ENCODE data around the gene CCL18. TPM values are rescaled to one million over a fixed set of nuclear protein-coding genes. Genes with fewer than 3 reads are reported as not detected.

The CCL18 gene
- total RNA-seq, 1 experiment from 2014 or later = not detected

DNA sequence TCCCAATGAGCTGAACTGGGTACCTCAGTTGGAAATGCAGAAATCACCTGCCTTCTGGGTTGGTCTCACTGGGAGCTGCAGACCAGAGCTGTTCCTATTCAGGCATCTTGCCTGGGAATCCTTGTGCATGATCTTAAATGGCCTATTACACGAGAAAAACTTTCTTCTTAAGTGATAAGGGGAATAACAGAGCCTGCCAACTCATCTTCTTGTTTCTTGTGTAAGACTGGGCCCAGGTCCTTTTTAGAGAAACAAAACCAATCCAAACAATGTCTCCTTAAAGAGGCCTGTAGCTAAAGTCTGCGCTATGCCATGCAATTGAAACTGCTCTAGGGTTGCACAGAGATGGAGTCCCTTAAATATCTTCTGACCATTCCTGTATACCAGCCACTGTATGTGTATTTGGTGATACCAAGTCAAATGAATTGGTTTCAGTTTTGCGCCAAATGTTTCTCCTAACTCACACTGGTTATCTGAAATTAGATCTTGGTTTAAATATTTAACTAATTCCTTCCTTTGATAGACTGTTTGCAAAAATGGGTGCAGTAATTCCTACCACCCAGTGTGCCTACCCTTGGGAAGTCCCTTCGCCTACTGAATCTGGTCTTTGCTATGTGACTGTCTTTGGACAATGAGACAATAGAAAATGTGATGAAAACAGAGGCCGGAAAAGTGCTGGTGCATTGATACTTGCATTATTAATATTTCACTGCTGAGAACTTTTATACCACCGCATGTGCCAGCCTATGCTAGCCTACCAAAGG is 39.8 kb upstream of the CCL18 start:
- no CpG with 5 or more reads among the region's 6 CpGs for WGBS (ENCODE audit: extremely low coverage, insufficient read length, low lambda C conversion rate)
- no peak overlapping the region for H4K5ac ChIP-seq (ENCODE audit: insufficient read length, low read depth, low read length)

More for the DNA sequence above, 39.8 kb upstream of the CCL18 start:
- DNase-seq = no peak
- H3K4me1 ChIP-seq (ENCODE audit: insufficient read depth, low read length) = no peaks in the 10 kb centered on the region
- H2AK5ac ChIP-seq (ENCODE audit: insufficient read length, low read length) = no peak overlapping the region
- no peak overlapping the region for H4K91ac ChIP-seq (ENCODE audit: insufficient read length, low read depth, low read length)
- no peak overlapping the region for H3K14ac ChIP-seq (ENCODE audit: insufficient read depth, low read length)
- H3K4ac ChIP-seq (ENCODE audit: low read depth, low read length) = no peak overlapping the region
- TF ChIP-seq, protein P1, sequence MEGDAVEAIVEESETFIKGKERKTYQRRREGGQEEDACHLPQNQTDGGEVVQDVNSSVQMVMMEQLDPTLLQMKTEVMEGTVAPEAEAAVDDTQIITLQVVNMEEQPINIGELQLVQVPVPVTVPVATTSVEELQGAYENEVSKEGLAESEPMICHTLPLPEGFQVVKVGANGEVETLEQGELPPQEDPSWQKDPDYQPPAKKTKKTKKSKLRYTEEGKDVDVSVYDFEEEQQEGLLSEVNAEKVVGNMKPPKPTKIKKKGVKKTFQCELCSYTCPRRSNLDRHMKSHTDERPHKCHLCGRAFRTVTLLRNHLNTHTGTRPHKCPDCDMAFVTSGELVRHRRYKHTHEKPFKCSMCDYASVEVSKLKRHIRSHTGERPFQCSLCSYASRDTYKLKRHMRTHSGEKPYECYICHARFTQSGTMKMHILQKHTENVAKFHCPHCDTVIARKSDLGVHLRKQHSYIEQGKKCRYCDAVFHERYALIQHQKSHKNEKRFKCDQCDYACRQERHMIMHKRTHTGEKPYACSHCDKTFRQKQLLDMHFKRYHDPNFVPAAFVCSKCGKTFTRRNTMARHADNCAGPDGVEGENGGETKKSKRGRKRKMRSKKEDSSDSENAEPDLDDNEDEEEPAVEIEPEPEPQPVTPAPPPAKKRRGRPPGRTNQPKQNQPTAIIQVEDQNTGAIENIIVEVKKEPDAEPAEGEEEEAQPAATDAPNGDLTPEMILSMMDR (conservative IDR thresholded peaks at IDR 0.05) = no peak
- Mint-ChIP-seq H3K9me3 (peaks cover 6 to 9% of the 10 kb centered on the region in 2 experiments), H3K4me3 (no peak overlapping the region), H3K27me3 (ENCODE audit: low read depth) (peaks cover 31% of the 10 kb centered on the region), H3K4me1 (no peaks in the 10 kb centered on the region), H3K27ac (no peak overlapping the region), H3K36me3 (ENCODE audit: insufficient read depth in 1 of 3, low read depth in 3 of 3) (0 out of 7 replicates have a peak, but pooled peaks cover 0 to 5% (median 0%) of the 10 kb centered on the region in 3 experiments)
- no peak overlapping the region for H3K4me2 ChIP-seq (ENCODE audit: insufficient read depth, insufficient read length, low read length)
- no peak overlapping the region for H3K23ac ChIP-seq (ENCODE audit: insufficient read length, low read depth, low read length)
- no peaks in the 10 kb centered on the region for H3K9me3 ChIP-seq (ENCODE audit: control insufficient read depth, low read depth, low read length)
- no peaks in the 10 kb centered on the region for H3K23me2 ChIP-seq (ENCODE audit: insufficient read length, low read depth, low read length, poor library complexity, severe bottlenecking)
- no peak overlapping the region for H3K27ac ChIP-seq (ENCODE audit: insufficient read length, low read depth, low read length)
- H2BK5ac ChIP-seq (ENCODE audit: insufficient read length, low read length) = no peak overlapping the region
- no peaks in the 10 kb centered on the region for H3K79me2 ChIP-seq (ENCODE audit: insufficient read depth, low read length)
- no peaks in the 10 kb centered on the region for H3K27me3 ChIP-seq (ENCODE audit: insufficient read depth, low read length)
- H4K8ac ChIP-seq (replicated peaks; ENCODE audit: insufficient read length, low read depth, low read length) = no peak overlapping the region
- no peak overlapping the region for H2AFZ ChIP-seq (ENCODE audit: low read length)
- H4K20me1 ChIP-seq (ENCODE audit: control insufficient read depth, insufficient read depth, insufficient read length) = no peaks in the 10 kb centered on the region
- no peak overlapping the region for H2BK15ac ChIP-seq (ENCODE audit: low read depth, low read length)
- no peak overlapping the region for H2BK12ac ChIP-seq (ENCODE audit: insufficient read length, low read depth, low read length)
- H3K56ac ChIP-seq (ENCODE audit: insufficient read length, low read depth, low read length) = no peak overlapping the region
- H2BK20ac ChIP-seq (ENCODE audit: low read depth, low read length, poor library complexity, severe bottlenecking) = no peak overlapping the region
- H3K9ac ChIP-seq (ENCODE audit: extremely low read depth, insufficient read length, low read length) = no peak overlapping the region
- H3T11ph ChIP-seq (ENCODE audit: low read length) = no peak overlapping the region
- H3K79me1 ChIP-seq (ENCODE audit: insufficient read depth, low read depth, low read length, poor library complexity, severe bottlenecking) = no peaks in the 10 kb centered on the region
- no peak overlapping the region for H3K18ac ChIP-seq (ENCODE audit: insufficient read length, low read depth, low read length)
- no peak overlapping the region for H2BK120ac ChIP-seq (ENCODE audit: low read depth, low read length, poor library complexity, severe bottlenecking)
